Right cardiac atrium (tissue), 5 donors: Measurements from ENCODE around the gene MKNK1. TPM values are rescaled to one million over a fixed set of nuclear protein-coding genes. Genes with fewer than 3 reads are reported as not detected.
A peak's percentile ranks its signal among the peaks of the same experiment; 100 is the strongest.
"Not testable (repeated sequence)": the region's sequence is repeated elsewhere in the genome, so short reads cannot be mapped to it uniquely, and the experiment has no call there.

ENCODE experiments used
- ATAC-seq, 2 donors: fragments of 200-7000 bp; cut with Tn5 transposase; one replicate each; pipeline versions ENCODE4 v1.8.0 to v1.9.1; 2020; ENCODE audit warnings: moderate library complexity in 2 of 2, mild to moderate bottlenecking in 1 of 2
- DNase-seq, 3 donors: peaks; one replicate each; pipeline ENCODE4 v3.0.0-alpha.2; 2020
- H3K27ac ChIP-seq: one replicate; pipeline ENCODE4 v1.5.1; 2013; ENCODE audit warnings: mild to moderate bottlenecking, low read length, control low read depth, moderate library complexity
- H3K27me3 ChIP-seq: one replicate; pipeline ENCODE4 v1.6.1; 2013; ENCODE audit not compliant: control insufficient read depth, insufficient read depth
- H3K4me1 ChIP-seq: one replicate; pipeline ENCODE4 v1.6.1; 2013; ENCODE audit warnings: low read length; ENCODE audit not compliant: control insufficient read depth, insufficient read depth
- H3K4me3 ChIP-seq: one replicate; pipeline ENCODE4 v1.5.1; 2013; ENCODE audit warnings: low read length, control low read depth
- H3K9me3 ChIP-seq: one replicate; pipeline ENCODE4 v1.6.1; 2013; ENCODE audit warnings: low read length; ENCODE audit not compliant: control insufficient read depth
- WGBS: extraction: QIAGEN DNeasy Blood & Tissue Kit; methylation state at CpG from one replicate; pipeline ENCODE4 v1.1.7; 2013; 5-methylcytosine and 5-hydroxymethylcytosine counted together
- intact Hi-C, 4 donors: fragments of 100-400 bp; cut with DNase I; formaldehyde crosslinking; loops; one replicate each; pipeline versions ENCODE4 v1.11.0 to v1.14.0; 2022 to 2023
- long read RNA-seq, 4 donors: library from polyadenylated mRNA; unstranded; transcript quantifications; one replicate each; pipeline ENCODE4 v2.0.0, GENCODE V29; 2020 to 2021
- polyA plus RNA-seq: library from polyadenylated mRNA; stranded (reverse); fragments of 200-250 nt; gene quantifications from one replicate; pipeline ENCODE4 v1.2.3, GENCODE V29; 2013
- total RNA-seq, 4 donors: library from RNA; stranded (reverse); fragmentation: NEBNext Ultra II Directional; extraction: Animal tissue kit (Norgen Biotek cat#: 25700); gene quantifications; one replicate each; pipeline ENCODE4 v1.2.1, GENCODE V29; 2021
- donor health status: healthy with polysubstance abuse.
- donor health status: DM: no; HTN: yes; CAD: no.
- donor health status: DM: no; HTN: no; CAD: no.
- donor health status: DM: no; HTN: yes; CAD: no; lungs with severe emphysema.
- donor health status: DM: yes; HTN: yes; CAD: no.

MKNK1 gene
- 10 to 100 TPM; 40.2 to 46.9 (median 43.4) TPM for total RNA-seq
- polyA plus RNA-seq, result 27.8 TPM
- long read RNA-seq, donor 1, partial matches to known transcripts, result 14 of 41 reads
- long read RNA-seq, donor 1, other reads (novel, unspliced or antisense), result 20 of 41 reads
- long read RNA-seq, donor 2, partial matches to known transcripts, result 1 of 19 reads
- long read RNA-seq, donor 2, other reads (novel, unspliced or antisense), result 15 of 19 reads
- long read RNA-seq, donor 3, transcript MKNK1-231 (13 exons, 2,686 nt), result major isoform, 8 of 111 reads
- long read RNA-seq, donor 3, transcript MKNK1-230 (12 exons, 2,600 nt), result minor isoform, 5 of 111 reads
- long read RNA-seq, donor 3, partial matches to known transcripts, result 14 of 111 reads
- long read RNA-seq, donor 3, other reads (novel, unspliced or antisense), result 82 of 111 reads
- long read RNA-seq, donor 4, partial matches to known transcripts, result 1 of 16 reads
- long read RNA-seq, donor 4, other reads (novel, unspliced or antisense), result 15 of 16 reads

GRCh38 chr1:46603858-46604549, at the start of gene MKNK1:
Gene MKNK1 (minus strand): TSS chr1:46604268. CDS start chr1:46583327, 20,941 bp downstream.
- DNase-seq, result peak; percentile 98 to 100 (median 99)
- Histone ChIP-seq H3K27ac (peak within 1 kb of the TSS; percentile 31), H3K4me3 (peak within 1 kb of the TSS; percentile 50), H3K9me3 (no peaks in the 10 kb centered on the region), H3K27me3 (no peaks in the 10 kb centered on the region), H3K4me1 (peaks cover 23% of the 10 kb centered on the region)
- under 1% methylated on average over 53 of the region's 53 CpGs for WGBS
- ATAC-seq, result peak; percentile 97
- intact Hi-C loops, result no loop called here

- H3K27ac ChIP-seq, result peak overlapping the region; percentile 64
- ATAC-seq, result no peak
Measured at GRCh38 chr1:46653405-46653958, 49.4 kb upstream of the MKNK1 start.

GRCh38 chr1:46652321-46653100, 48.4 kb upstream of the MKNK1 start:
- WGBS, result 74% methylated on average over 6 of the region's 6 CpGs
- Histone ChIP-seq H3K4me1 (no peaks in the 10 kb centered on the region), H3K4me3 (no peak overlapping the region), H3K27me3 (no peaks in the 10 kb centered on the region), H3K27ac (no peak overlapping the region), H3K9me3 (no peaks in the 10 kb centered on the region)
- ATAC-seq (no peak), DNase-seq (no peak)
- intact Hi-C loops, result no loop called here

More at GRCh38 chr1:46653405-46653958, 49.4 kb upstream of the MKNK1 start:
- Histone ChIP-seq H3K9me3 (no peaks in the 10 kb centered on the region), H3K27me3 (no peaks in the 10 kb centered on the region), H3K4me3 (no peak overlapping the region), H3K4me1 (no peaks in the 10 kb centered on the region)
- WGBS, result 57% methylated on average over 2 of the region's 2 CpGs
- DNase-seq, result no peak
- intact Hi-C loops, result no loop called here

GRCh38 chr1:46651152-46651551, 47.1 kb upstream of the MKNK1 start:
- H3K4me1 ChIP-seq, H3K27me3 ChIP-seq, H3K9me3 ChIP-seq, H3K27ac ChIP-seq, intact Hi-C loops, H3K4me3 ChIP-seq, ATAC-seq, DNase-seq: not testable (repeated sequence)
- 95% methylated on average over 3 of the region's 3 CpGs for WGBS

- H3K4me1 ChIP-seq, result no peaks in the 10 kb centered on the region
- H3K27ac ChIP-seq, result no peak overlapping the region
- no peaks in the 10 kb centered on the region for H3K9me3 ChIP-seq
- ATAC-seq (no peak), DNase-seq (no peak)
- H3K27me3 ChIP-seq, result no peaks in the 10 kb centered on the region
- over 99% methylated on average over 3 of the region's 3 CpGs for WGBS
- intact Hi-C loops, result no loop called here
- H3K4me3 ChIP-seq, result no peak overlapping the region
Measured at GRCh38 chr1:46650491-46650890, 46.4 kb upstream of the MKNK1 start.

GRCh38 chr1:46649764-46650163, 45.7 kb upstream of the MKNK1 start:
- Histone ChIP-seq H3K27me3 (no peaks in the 10 kb centered on the region), H3K9me3 (no peaks in the 10 kb centered on the region), H3K4me1 (no peaks in the 10 kb centered on the region), H3K4me3 (no peak overlapping the region), H3K27ac (no peak overlapping the region)
- ATAC-seq (no peak), DNase-seq (no peak)
- intact Hi-C loops, result no loop called here
- WGBS, result 97% methylated on average over 2 of the region's 2 CpGs

- H3K27ac ChIP-seq, result no peak overlapping the region
- ATAC-seq (no peak), DNase-seq (no peak)
- over 99% methylated on average over 3 of the region's 3 CpGs for WGBS
- intact Hi-C loops, result no loop called here
- H3K4me1 ChIP-seq, result peaks cover 1% of the 10 kb centered on the region
- H3K9me3 ChIP-seq, result no peaks in the 10 kb centered on the region
- H3K27me3 ChIP-seq, result no peaks in the 10 kb centered on the region
- no peak overlapping the region for H3K4me3 ChIP-seq
Measured at GRCh38 chr1:46647611-46648010, 43.5 kb upstream of the MKNK1 start.

GRCh38 chr1:46646844-46647243, 42.8 kb upstream of the MKNK1 start:
- ATAC-seq (no peak), DNase-seq (no peak)
- 94% methylated on average over 2 of the region's 2 CpGs for WGBS
- no peaks in the 10 kb centered on the region for H3K27me3 ChIP-seq
- H3K27ac ChIP-seq, result no peak overlapping the region
- no peak overlapping the region for H3K4me3 ChIP-seq
- H3K4me1 ChIP-seq, result peaks cover 3% of the 10 kb centered on the region
- no peaks in the 10 kb centered on the region for H3K9me3 ChIP-seq
- intact Hi-C loops, result no loop called here

- H3K27me3 ChIP-seq, result no peaks in the 10 kb centered on the region
- 74% methylated on average over 1 of the region's 1 CpG for WGBS
- DNase-seq (no peak), ATAC-seq (no peak)
- H3K9me3 ChIP-seq, result no peaks in the 10 kb centered on the region
- H3K27ac ChIP-seq, result no peak overlapping the region
- peaks cover 3% of the 10 kb centered on the region for H3K4me1 ChIP-seq
- intact Hi-C loops, result no loop called here
- H3K4me3 ChIP-seq, result no peak overlapping the region
Measured at GRCh38 chr1:46646331-46646730, 42.3 kb upstream of the MKNK1 start.

- Histone ChIP-seq H3K9me3 (no peaks in the 10 kb centered on the region), H3K27me3 (no peaks in the 10 kb centered on the region), H3K27ac (no peak overlapping the region), H3K4me1 (peaks cover 3% of the 10 kb centered on the region), H3K4me3 (no peak overlapping the region)
- DNase-seq, result no peak
- intact Hi-C loops, result no loop called here
- 98% methylated on average over 4 of the region's 4 CpGs for WGBS
- ATAC-seq, result no peak
Measured at GRCh38 chr1:46645815-46646214, 41.7 kb upstream of the MKNK1 start.
